A549 (cell line): ENCODE measurements around the gene SLC25A34. TPM values are rescaled to one million over a fixed set of nuclear protein-coding genes. Genes with fewer than 3 reads are reported as not detected.

Source experiments
- ATAC-seq, 2 experiments: fragments of 200-7000 bp in 1 of 2; fragments of >200 bp in 1 of 2; cut with Nextera tagmentation in 1 of 2; cut with Tn5 transposase in 1 of 2; 3 replicates each; pipeline versions ENCODE4 v1.8.0 to v1.9.1; 2018 to 2020; ENCODE audit warnings: mild to moderate bottlenecking in 1 of 2, moderate library complexity in 1 of 2
- CTCF ChIA-PET: fragments of 300-600 bp; sonication (Branson Sonifier 250); formaldehyde crosslinking; extraction: SDS; loops from one replicate; lab custom pipeline; 2021; ENCODE audit warnings: antibody characterized with exemption, inconsistent platforms; lab: Yijun Ruan, JAX
- POLR2A ChIA-PET: fragments of 350-600 bp; formaldehyde crosslinking; extraction: SDS; loops from one replicate; lab custom pipeline; 2021; ENCODE audit warnings: antibody characterized with exemption, inconsistent platforms; lab: Yijun Ruan, JAX
- DNase-seq, 2 experiments: peaks; one replicate each; pipeline versions ENCODE4 v3.0.0 to v3.0.0-alpha.2; 2011 to 2016; ENCODE audit warnings: low read depth in 1 of 2, low spot score in 1 of 2
- FAIRE-seq: peaks from 2 replicates; lab custom pipeline; 2011; peaks lifted over from hg19 to GRCh38; lab: Jason Lieb, UNC
- H3K27ac ChIP-seq, 2 experiments: fragments of >200 bp; sonication (Bioruptor Twin); formaldehyde crosslinking; 3 replicates each; pipeline ENCODE4 v1.5.1; 2016 to 2017
- H3K4me1 ChIP-seq: fragments of >200 bp; sonication (Bioruptor Twin); formaldehyde crosslinking; 3 replicates; pipeline ENCODE4 v1.6.1; 2016
- H3K4me2 ChIP-seq: fragments of >200 bp; sonication (Bioruptor Twin); formaldehyde crosslinking; 3 replicates; pipeline ENCODE4 v1.6.1; 2016
- H3K4me3 ChIP-seq: fragments of >200 bp; sonication (Bioruptor Twin); formaldehyde crosslinking; 3 replicates; pipeline ENCODE4 v1.5.1; 2016
- H3K9me3 ChIP-seq: fragments of >200 bp; sonication (Bioruptor Twin); formaldehyde crosslinking; 3 replicates; pipeline ENCODE4 v1.6.1; 2016
- CBX8 ChIP-seq: fragments of 200-600 bp; sonication (generic); IDR thresholded peaks from 2 replicates; pipeline ENCODE4 v1.6.1; 2016
- CTCF ChIP-seq: fragments of >200 bp; sonication (Bioruptor Twin); formaldehyde crosslinking; IDR thresholded peaks from 3 replicates; pipeline ENCODE4 v1.5.1; 2016
- EP300 ChIP-seq, 2 experiments: fragments of >200 bp; sonication (Bioruptor Twin); formaldehyde crosslinking; IDR thresholded peaks; 2 replicates in 1 of 2; 3 replicates in 1 of 2; pipeline ENCODE4 v1.6.1; 2016 to 2017
- ESRRA ChIP-seq: fragments of 150-350 bp; IDR thresholded peaks from 2 replicates; pipeline ENCODE4 v1.6.1; 2014; ENCODE audit warnings: mild to moderate bottlenecking, low read length, borderline replicate concordance
- FOSL2 ChIP-seq, 2 experiments: fragments of 450-650 bp in 1 of 2; fragments of >200 bp in 1 of 2; sonication (Bioruptor Twin) in 1 of 2; formaldehyde crosslinking; IDR thresholded peaks; 2 replicates each; pipeline versions ENCODE4 v1.5.0 to v1.6.1; 2016 to 2020; ENCODE audit warnings: mild to moderate bottlenecking in 1 of 2, moderate library complexity in 1 of 2
- FOXS1 ChIP-seq: fragments of 250-450 bp; sonication (Bioruptor Pico); IDR thresholded peaks from 2 replicates; pipeline ENCODE4 v1.5.0; 2020; ENCODE audit warnings: mild to moderate bottlenecking, moderate library complexity
- HOXB13 ChIP-seq: fragments of 250-450 bp; sonication (Bioruptor Pico); IDR thresholded peaks from 2 replicates; pipeline ENCODE4 v1.5.0; 2020; ENCODE audit warnings: low read depth, mild to moderate bottlenecking, moderate library complexity
- KDM1A ChIP-seq: fragments of 200-600 bp; sonication (generic); IDR thresholded peaks from 2 replicates; pipeline ENCODE4 v1.6.1; 2016; ENCODE audit warnings: low read depth, mild to moderate bottlenecking
- NPAS2 ChIP-seq: fragments of 250-450 bp; sonication (Bioruptor Pico); IDR thresholded peaks from 2 replicates; pipeline ENCODE4 v1.8.0; 2022; ENCODE audit warnings: mild to moderate bottlenecking, moderate library complexity, borderline replicate concordance
- PBX3 ChIP-seq: IDR thresholded peaks from 2 replicates; pipeline ENCODE4 v1.6.1; 2012
- RAD21 ChIP-seq, 2 experiments: fragments of >200 bp in 1 of 2; sonication (Bioruptor Twin) in 1 of 2; formaldehyde crosslinking in 1 of 2; IDR thresholded peaks in 1 of 2; conservative IDR thresholded peaks in 1 of 2; 2 replicates in 1 of 2; 3 replicates in 1 of 2; pipeline ENCODE4 v1.6.1; 2012 to 2018; ENCODE audit warnings: inconsistent platforms in 1 of 2
- RCOR1 ChIP-seq: fragments of 150-350 bp; IDR thresholded peaks from 2 replicates; pipeline ENCODE4 v1.6.1; 2014; ENCODE audit warnings: antibody characterized with exemption, low read length, low read depth
- SMC3 ChIP-seq: fragments of >200 bp; sonication (Bioruptor Twin); formaldehyde crosslinking; IDR thresholded peaks from 3 replicates; pipeline ENCODE4 v1.6.1; 2018; ENCODE audit warnings: inconsistent platforms
- USF2 ChIP-seq: fragments of 450-650 bp; IDR thresholded peaks from 2 replicates; pipeline ENCODE4 v1.6.1; 2014; ENCODE audit warnings: antibody characterized with exemption
- ZC3H11A ChIP-seq: fragments of 450-650 bp; IDR thresholded peaks from 2 replicates; pipeline ENCODE4 v1.6.1; 2014; ENCODE audit warnings: antibody characterized with exemption, mild to moderate bottlenecking
- ZNF302 ChIP-seq: fragments of 250-450 bp; sonication (Bioruptor Pico); IDR thresholded peaks from 2 replicates; pipeline ENCODE4 v1.9.0; 2021; ENCODE audit warnings: inconsistent platforms, mild to moderate bottlenecking, moderate library complexity
- ZSCAN20 ChIP-seq: fragments of 250-450 bp; sonication (Bioruptor Pico); IDR thresholded peaks from 2 replicates; pipeline ENCODE4 v1.8.0; 2022; ENCODE audit warnings: mild to moderate bottlenecking, moderate library complexity
- WGBS: methylation state at CpG from one replicate; pipeline ENCODE4 v1.1.6; 2017; ENCODE audit errors: missing lambda C conversion rate; 5-methylcytosine and 5-hydroxymethylcytosine counted together
- polyA plus RNA-seq, 4 experiments: library from polyadenylated mRNA; depleted of rRNA in 3 of 4; stranded (reverse); fragments of >200 nt; fragmentation: RNase III in 1 of 4; extraction: RNeasy Plus Mini Kit Qiagen cat#74134 plus additional on column Dnase treatment in 1 of 4; gene quantifications; 2 replicates in 3 of 4; 3 replicates in 1 of 4; pipeline ENCODE4 v1.2.3, GENCODE V29; 2011 to 2017
- TF ChIP-seq, protein P1 (sequence below): IDR thresholded peaks from 2 replicates; pipeline ENCODE4 v1.6.1; 2012; ENCODE audit warnings: low read depth, borderline replicate concordance
- TF ChIP-seq, protein P2 (sequence below): IDR thresholded peaks from 2 replicates; pipeline ENCODE4 v1.6.1; 2012

The SLC25A34 gene
- polyA plus RNA-seq, 2 of the 4 experiments (the other 2 are of a cell fraction), result 0.12 to 0.19 TPM

DNA sequence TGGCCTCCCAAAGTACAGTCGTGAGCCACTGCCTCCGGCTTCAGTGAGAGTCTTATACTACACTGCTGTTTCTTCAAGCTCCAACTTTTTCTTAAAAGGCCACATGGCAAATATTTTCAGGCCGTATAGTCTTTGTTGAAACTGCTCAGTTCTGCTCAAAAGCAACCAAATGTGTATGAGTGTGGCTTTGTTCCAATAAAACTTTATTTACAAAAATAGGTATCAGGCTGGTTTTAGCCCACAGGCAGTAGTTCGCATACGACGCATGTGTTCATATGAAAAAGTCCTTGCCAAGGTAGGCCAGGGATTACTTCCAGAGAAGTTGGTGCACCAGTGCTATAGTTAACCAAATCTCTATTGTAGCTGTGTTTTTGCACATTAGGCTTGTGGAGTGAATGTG lies 45.7 kb upstream of the SLC25A34 start:
- Histone ChIP-seq H3K27ac (no peak overlapping the region), H3K4me1 (peaks cover 7% of the 10 kb centered on the region; the same call in 2 of the 3 replicates), H3K4me2 (no peak overlapping the region), H3K9me3 (no peaks in the 10 kb centered on the region), H3K4me3 (no peak overlapping the region)
- FAIRE-seq (no peak), DNase-seq (no peak), ATAC-seq (no peak)
- TF ChIP-seq CTCF, result no peak
- no peak for TF ChIP-seq SMC3
- ChIA-PET POLR2A (no interaction called here), CTCF (interaction anchor here (0.6 kb wide), 1 partner anchor 36 kb away, joined by 3 read pairs; no protein-coding TSS in a partner anchor)
- WGBS, result 97% methylated on average over 6 of the region's 6 CpGs

GRCh38 chr1:15691434-15692032 lies 44.5 kb upstream of the SLC25A34 start:
- TF ChIP-seq RCOR1 (no peak), ESRRA (no peak), ZSCAN20 (CRISPR knock-in tag) (no peak), SMC3 (no peak), ZNF302 (no peak), CBX8 (no peak), FOXS1 (CRISPR knock-in tag) (no peak), USF2 (no peak), ZC3H11A (no peak), KDM1A (no peak), EP300 (IDR thresholded peaks at IDR 0.05) (no peak), PBX3 (no peak), FOSL2 (IDR thresholded peaks at IDR 0.05) (no peak), FOSL2 (CRISPR knock-in tag; IDR thresholded peaks at IDR 0.05) (no peak), HOXB13 (CRISPR knock-in tag) (no peak)
- TF ChIP-seq, protein P1, sequence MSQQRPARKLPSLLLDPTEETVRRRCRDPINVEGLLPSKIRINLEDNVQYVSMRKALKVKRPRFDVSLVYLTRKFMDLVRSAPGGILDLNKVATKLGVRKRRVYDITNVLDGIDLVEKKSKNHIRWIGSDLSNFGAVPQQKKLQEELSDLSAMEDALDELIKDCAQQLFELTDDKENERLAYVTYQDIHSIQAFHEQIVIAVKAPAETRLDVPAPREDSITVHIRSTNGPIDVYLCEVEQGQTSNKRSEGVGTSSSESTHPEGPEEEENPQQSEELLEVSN, result no peak
- TF ChIP-seq, protein P2, sequence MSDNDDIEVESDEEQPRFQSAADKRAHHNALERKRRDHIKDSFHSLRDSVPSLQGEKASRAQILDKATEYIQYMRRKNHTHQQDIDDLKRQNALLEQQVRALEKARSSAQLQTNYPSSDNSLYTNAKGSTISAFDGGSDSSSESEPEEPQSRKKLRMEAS, result no peak
- TF ChIP-seq, all 56 proteins: peak for 0
- no peak for FAIRE-seq
- no peak overlapping the region for H3K4me2 ChIP-seq

DNA sequence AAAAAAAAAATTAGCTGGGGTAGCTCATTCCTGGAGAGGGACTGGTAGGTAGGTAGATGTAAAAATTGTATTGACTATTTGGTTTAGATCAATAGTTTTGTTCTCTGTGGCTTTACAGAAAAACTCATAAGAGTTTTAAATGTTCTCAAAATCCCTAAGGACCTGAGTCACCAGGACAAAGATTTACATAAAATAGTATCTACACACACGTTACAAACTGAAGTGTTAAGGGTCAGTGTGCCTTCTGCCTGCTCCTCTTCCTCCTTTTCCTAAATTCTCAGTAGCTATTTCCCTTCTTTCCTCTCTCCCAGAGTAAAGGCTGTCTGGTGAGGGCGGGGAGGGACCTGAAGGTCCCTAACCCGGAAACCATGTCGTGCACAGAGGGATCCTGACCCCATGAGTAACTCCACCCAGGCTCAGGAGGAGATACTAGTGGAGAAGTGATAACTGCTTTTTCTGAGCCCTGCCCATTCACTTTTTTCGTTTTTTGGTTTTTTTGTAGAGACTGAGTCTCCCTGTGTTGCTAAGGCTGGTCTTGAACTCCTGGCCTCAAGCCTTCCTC lies 43.9 kb upstream of the SLC25A34 start:
- TF ChIP-seq NPAS2 (CRISPR knock-in tag) (no peak), USF2 (no peak), RAD21 (conservative IDR thresholded peaks at IDR 0.05 in 1 of 2, IDR thresholded peaks at IDR 0.05 in 1 of 2) (no peak)
- TF ChIP-seq, all 56 proteins: peak for 0
- DNase-seq (no peak), ATAC-seq (no peak), FAIRE-seq (no peak)
- H3K4me2 ChIP-seq, result no peak overlapping the region
- H3K27ac ChIP-seq, result no peak overlapping the region
- 88% methylated on average over 5 of the region's 5 CpGs for WGBS
- ChIA-PET POLR2A (no interaction called here), CTCF (interaction anchor here (1.0 to 1.4 kb wide), 3 partner anchors 22 to 49 kb away, joined by 3 read pairs; no protein-coding TSS in a partner anchor)
- H3K9me3 ChIP-seq, result no peaks in the 10 kb centered on the region
- no peaks in the 10 kb centered on the region for H3K4me1 ChIP-seq
- H3K4me3 ChIP-seq, result no peak overlapping the region

More at GRCh38 chr1:15691434-15692032, 44.5 kb upstream of the SLC25A34 start:
- ChIA-PET POLR2A (no interaction called here), CTCF (interaction anchor here (0.7 to 1.4 kb wide), 5 partner anchors 14 to 50 kb away, joined by 3 read pairs; no protein-coding TSS in a partner anchor)
- 91% methylated on average over 8 of the region's 11 CpGs for WGBS
- no peak overlapping the region for H3K27ac ChIP-seq
- no peak for ATAC-seq
- no peak for DNase-seq
- H3K9me3 ChIP-seq, result no peaks in the 10 kb centered on the region
- H3K4me1 ChIP-seq, result no peaks in the 10 kb centered on the region
- H3K4me3 ChIP-seq, result no peak overlapping the region
